GM12801 (cell line): Measurements from ENCODE around the gene CHRM5.

Experiments used
- CTCF ChIP-seq: IDR thresholded peaks from one replicate; pipeline ENCODE4 v1.5.1; 2011; ENCODE audit warnings: control low read depth; ENCODE audit not compliant: insufficient read length; ENCODE audit errors: extremely low read depth

Gene CHRM5

GRCh38 chr15:34027606-34028005 lies 59.3 kb downstream of the CHRM5 start:
- TF ChIP-seq CTCF: no peak

DNA sequence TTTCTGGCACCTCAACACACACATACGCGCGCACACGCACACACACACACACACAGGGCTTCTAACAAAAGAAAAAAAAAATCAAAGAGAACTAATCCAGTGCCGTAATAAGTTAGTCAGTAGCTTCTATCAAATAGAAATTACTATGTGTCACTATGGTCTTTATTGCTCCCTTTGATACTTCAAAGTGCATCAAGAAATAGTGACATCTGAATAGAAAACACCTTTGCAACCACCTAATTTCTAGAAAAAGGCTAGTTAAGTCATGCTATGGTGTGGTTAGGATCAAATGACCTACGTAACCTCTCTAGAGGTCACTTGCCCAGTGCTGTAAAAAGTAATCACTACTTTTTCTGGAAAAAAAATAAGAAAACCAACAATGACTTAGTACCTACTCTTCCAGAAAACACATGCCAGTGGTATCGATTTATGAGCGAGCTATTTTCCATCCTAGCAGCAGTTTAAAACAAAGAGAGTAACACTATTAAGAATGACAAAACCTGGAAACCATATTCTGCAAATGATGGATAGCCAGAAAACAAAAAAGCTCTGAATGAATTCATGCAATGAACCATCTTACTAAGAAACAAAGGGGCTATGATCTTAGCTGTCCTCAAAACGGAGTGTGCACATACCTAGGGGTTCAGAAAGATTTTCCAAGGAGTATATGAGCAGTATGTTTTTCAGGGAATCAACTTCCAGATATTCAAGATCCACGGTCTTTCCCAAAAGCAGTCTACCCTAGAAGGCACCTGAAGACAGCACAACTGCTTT lies 63.9 kb downstream of the CHRM5 start:
- no peak for TF ChIP-seq CTCF

- TF ChIP-seq CTCF: no peak
Observed at GRCh38 chr15:34038023-34038870, 70.0 kb downstream of the CHRM5 start.

GRCh38 chr15:34038871-34039789 lies 70.8 kb downstream of the CHRM5 start, which contains the start of gene AVEN:
TSS of gene AVEN (minus strand) at chr15:34039204. CDS start at chr15:34039046, 158 bp downstream.
- TF ChIP-seq CTCF: no peak

DNA sequence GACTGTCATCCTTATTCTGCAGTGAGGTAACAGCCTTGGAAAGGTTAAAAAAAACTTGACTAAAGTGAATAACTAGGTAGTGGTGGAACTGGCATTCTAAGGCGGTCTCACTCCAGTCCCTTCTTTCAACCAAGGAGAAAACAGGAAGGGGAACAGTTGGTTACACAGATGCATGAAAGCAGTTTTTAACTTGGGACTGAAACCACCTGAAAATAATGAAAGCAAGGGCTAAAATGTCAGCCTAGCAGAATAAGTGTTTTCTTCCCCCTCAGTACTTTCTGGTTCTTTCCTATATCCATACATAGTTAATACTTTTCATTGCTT lies 71.5 kb downstream of the CHRM5 start:
- TF ChIP-seq CTCF: no peak

GRCh38 chr15:34043391-34043790 lies 75.1 kb downstream of the CHRM5 start:
- no peak for TF ChIP-seq CTCF

GRCh38 chr15:34043813-34044212 lies 75.5 kb downstream of the CHRM5 start:
- TF ChIP-seq CTCF: no peak
